ENCODE results near the gene EHD4.

EHD4 gene

GRCh38 chr15:41933771-41934170 lies 38.6 kb downstream of the EHD4 start:
- no peak for DNase-seq

- no peak for DNase-seq
Observed at GRCh38 chr15:41933326-41933725, 39.0 kb downstream of the EHD4 start.

GRCh38 chr15:41932511-41933289 lies 39.7 kb downstream of the EHD4 start:
- DNase-seq, result no peak

- DNase-seq, result no peak
Observed at GRCh38 chr15:41932101-41932500, 40.3 kb downstream of the EHD4 start.

GRCh38 chr15:41930867-41931222 lies 41.5 kb downstream of the EHD4 start:
- DNase-seq, result no peak

- DNase-seq, result peak; percentile 64
Observed at GRCh38 chr15:41930221-41930866, 42.0 kb downstream of the EHD4 start.

GRCh38 chr15:41928637-41929620 lies 43.4 kb downstream of the EHD4 start:
- peak; percentile 65 for DNase-seq

- no peak for DNase-seq
Observed at GRCh38 chr15:41928100-41928499, 44.3 kb downstream of the EHD4 start.

- no peak for DNase-seq
Observed at GRCh38 chr15:41927536-41927935, 44.8 kb downstream of the EHD4 start.

GRCh38 chr15:41926185-41927056 lies 45.9 kb downstream of the EHD4 start:
- no peak for DNase-seq

- DNase-seq, result no peak
Observed at GRCh38 chr15:41925086-41925608, 47.2 kb downstream of the EHD4 start.

GRCh38 chr15:41923401-41923997 lies 48.9 kb downstream of the EHD4 start:
- no peak for DNase-seq

- no peak for DNase-seq
Observed at GRCh38 chr15:41922353-41922752, 50.0 kb downstream of the EHD4 start.

- DNase-seq, result no peak
Observed at GRCh38 chr15:41921639-41922038, 50.7 kb downstream of the EHD4 start.

- no peak for DNase-seq
Observed at GRCh38 chr15:41921167-41921566, 51.2 kb downstream of the EHD4 start.

GRCh38 chr15:41919954-41920538 lies 52.3 kb downstream of the EHD4 start:
- DNase-seq, result no peak

- no peak for DNase-seq
Observed at GRCh38 chr15:41919201-41919820, 53.0 kb downstream of the EHD4 start.

GRCh38 chr15:41918506-41919126 lies 53.7 kb downstream of the EHD4 start:
- no peak for DNase-seq

GRCh38 chr15:41917767-41918430 lies 54.5 kb downstream of the EHD4 start:
- DNase-seq, result no peak
